Measurements from ENCODE around the gene ABHD8. TPM values are rescaled to one million over a fixed set of nuclear protein-coding genes. Genes with fewer than 3 reads are reported as not detected.

Gene ABHD8
- total and polyA plus RNA-seq, 2 experiments from 2014 or later = 5.5 to 16.5 TPM

GRCh38 chr19:17255150-17255621 lies 48.0 kb downstream of the ABHD8 start (continued):
- TF ChIP-seq, protein P1, sequence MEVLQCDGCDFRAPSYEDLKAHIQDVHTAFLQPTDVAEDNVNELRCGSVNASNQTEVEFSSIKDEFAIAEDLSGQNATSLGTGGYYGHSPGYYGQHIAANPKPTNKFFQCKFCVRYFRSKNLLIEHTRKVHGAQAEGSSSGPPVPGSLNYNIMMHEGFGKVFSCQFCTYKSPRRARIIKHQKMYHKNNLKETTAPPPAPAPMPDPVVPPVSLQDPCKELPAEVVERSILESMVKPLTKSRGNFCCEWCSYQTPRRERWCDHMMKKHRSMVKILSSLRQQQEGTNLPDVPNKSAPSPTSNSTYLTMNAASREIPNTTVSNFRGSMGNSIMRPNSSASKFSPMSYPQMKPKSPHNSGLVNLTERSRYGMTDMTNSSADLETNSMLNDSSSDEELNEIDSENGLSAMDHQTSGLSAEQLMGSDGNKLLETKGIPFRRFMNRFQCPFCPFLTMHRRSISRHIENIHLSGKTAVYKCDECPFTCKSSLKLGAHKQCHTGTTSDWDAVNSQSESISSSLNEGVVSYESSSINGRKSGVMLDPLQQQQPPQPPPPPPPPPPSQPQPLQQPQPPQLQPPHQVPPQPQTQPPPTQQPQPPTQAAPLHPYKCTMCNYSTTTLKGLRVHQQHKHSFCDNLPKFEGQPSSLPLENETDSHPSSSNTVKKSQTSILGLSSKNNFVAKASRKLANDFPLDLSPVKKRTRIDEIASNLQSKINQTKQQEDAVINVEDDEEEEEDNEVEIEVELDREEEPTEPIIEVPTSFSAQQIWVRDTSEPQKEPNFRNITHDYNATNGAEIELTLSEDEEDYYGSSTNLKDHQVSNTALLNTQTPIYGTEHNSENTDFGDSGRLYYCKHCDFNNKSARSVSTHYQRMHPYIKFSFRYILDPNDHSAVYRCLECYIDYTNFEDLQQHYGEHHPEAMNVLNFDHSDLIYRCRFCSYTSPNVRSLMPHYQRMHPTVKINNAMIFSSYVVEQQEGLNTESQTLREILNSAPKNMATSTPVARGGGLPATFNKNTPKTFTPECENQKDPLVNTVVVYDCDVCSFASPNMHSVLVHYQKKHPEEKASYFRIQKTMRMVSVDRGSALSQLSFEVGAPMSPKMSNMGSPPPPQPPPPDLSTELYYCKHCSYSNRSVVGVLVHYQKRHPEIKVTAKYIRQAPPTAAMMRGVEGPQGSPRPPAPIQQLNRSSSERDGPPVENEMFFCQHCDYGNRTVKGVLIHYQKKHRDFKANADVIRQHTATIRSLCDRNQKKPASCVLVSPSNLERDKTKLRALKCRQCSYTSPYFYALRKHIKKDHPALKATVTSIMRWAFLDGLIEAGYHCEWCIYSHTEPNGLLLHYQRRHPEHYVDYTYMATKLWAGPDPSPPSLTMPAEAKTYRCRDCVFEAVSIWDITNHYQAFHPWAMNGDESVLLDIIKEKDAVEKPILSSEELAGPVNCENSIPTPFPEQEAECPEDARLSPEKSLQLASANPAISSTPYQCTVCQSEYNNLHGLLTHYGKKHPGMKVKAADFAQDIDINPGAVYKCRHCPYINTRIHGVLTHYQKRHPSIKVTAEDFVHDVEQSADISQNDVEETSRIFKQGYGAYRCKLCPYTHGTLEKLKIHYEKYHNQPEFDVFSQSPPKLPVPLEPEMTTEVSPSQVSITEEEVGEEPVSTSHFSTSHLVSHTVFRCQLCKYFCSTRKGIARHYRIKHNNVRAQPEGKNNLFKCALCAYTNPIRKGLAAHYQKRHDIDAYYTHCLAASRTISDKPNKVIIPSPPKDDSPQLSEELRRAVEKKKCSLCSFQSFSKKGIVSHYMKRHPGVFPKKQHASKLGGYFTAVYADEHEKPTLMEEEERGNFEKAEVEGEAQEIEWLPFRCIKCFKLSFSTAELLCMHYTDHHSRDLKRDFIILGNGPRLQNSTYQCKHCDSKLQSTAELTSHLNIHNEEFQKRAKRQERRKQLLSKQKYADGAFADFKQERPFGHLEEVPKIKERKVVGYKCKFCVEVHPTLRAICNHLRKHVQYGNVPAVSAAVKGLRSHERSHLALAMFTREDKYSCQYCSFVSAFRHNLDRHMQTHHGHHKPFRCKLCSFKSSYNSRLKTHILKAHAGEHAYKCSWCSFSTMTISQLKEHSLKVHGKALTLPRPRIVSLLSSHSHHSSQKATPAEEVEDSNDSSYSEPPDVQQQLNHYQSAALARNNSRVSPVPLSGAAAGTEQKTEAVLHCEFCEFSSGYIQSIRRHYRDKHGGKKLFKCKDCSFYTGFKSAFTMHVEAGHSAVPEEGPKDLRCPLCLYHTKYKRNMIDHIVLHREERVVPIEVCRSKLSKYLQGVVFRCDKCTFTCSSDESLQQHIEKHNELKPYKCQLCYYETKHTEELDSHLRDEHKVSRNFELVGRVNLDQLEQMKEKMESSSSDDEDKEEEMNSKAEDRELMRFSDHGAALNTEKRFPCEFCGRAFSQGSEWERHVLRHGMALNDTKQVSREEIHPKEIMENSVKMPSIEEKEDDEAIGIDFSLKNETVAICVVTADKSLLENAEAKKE (CRISPR knock-in tag; IDR thresholded peaks at IDR 0.05) = no peak
- TF ChIP-seq JUNB (IDR thresholded peaks at IDR 0.05; ENCODE audit: unreplicated experiment) (no peak), STAT1 (IDR thresholded peaks at IDR 0.05; ENCODE audit: unreplicated experiment) (no peak), ZNF331 (CRISPR knock-in tag; IDR thresholded peaks at IDR 0.05; ENCODE audit: low read depth) (no peak), CREB1 (CRISPR knock-in tag; IDR thresholded peaks at IDR 0.05; ENCODE audit: low read depth) (no peak)

GRCh38 chr19:17254636-17255035 lies 48.6 kb downstream of the ABHD8 start:
- H3K27ac ChIP-seq (ENCODE audit: low read depth) = no peak overlapping the region
- Mint-ChIP-seq H3K4me1 (no peaks in the 10 kb centered on the region), H3K9me3 (peaks cover 11% of the 10 kb centered on the region; the same call in 2 of the 3 replicates), H3K4me3 (no peak overlapping the region), H3K36me3 (ENCODE audit: low read depth) (peaks cover 34% of the 10 kb centered on the region), H3K27ac (no peak overlapping the region), H3K27me3 (ENCODE audit: insufficient read depth, low read depth, poor library complexity) (peaks cover 13% of the 10 kb centered on the region)
- no peaks in the 10 kb centered on the region; the same call in 1 of the 2 replicates for H3F3A ChIP-seq (replicated peaks; ENCODE audit: low read depth)
- no peaks in the 10 kb centered on the region for H4K20me1 ChIP-seq (replicated peaks; ENCODE audit: insufficient read depth)
- H3K9me2 ChIP-seq (ENCODE audit: insufficient read depth) = no peaks in the 10 kb centered on the region
- no peaks in the 10 kb centered on the region for H3K27me3 ChIP-seq (ENCODE audit: insufficient read depth)
- H3K4me3 ChIP-seq = no peak overlapping the region
- H3K4me1 ChIP-seq (ENCODE audit: insufficient read depth) = no peaks in the 10 kb centered on the region
- H3K36me3 ChIP-seq (ENCODE audit: insufficient read depth) = no peaks in the 10 kb centered on the region; the same call in 1 of the 2 replicates
- H2AFZ ChIP-seq = no peak overlapping the region
- H3K79me2 ChIP-seq (replicated peaks; ENCODE audit: insufficient read depth) = no peaks in the 10 kb centered on the region
- ATAC-seq = no peak
- no peak overlapping the region for H3K4me2 ChIP-seq
- no peak for DNase-seq (ENCODE audit: low spot score)
- TF ChIP-seq POLR2AphosphoS5 (IDR thresholded peaks at IDR 0.05; ENCODE audit: low read depth) = no peak
- TF ChIP-seq, protein P2, sequence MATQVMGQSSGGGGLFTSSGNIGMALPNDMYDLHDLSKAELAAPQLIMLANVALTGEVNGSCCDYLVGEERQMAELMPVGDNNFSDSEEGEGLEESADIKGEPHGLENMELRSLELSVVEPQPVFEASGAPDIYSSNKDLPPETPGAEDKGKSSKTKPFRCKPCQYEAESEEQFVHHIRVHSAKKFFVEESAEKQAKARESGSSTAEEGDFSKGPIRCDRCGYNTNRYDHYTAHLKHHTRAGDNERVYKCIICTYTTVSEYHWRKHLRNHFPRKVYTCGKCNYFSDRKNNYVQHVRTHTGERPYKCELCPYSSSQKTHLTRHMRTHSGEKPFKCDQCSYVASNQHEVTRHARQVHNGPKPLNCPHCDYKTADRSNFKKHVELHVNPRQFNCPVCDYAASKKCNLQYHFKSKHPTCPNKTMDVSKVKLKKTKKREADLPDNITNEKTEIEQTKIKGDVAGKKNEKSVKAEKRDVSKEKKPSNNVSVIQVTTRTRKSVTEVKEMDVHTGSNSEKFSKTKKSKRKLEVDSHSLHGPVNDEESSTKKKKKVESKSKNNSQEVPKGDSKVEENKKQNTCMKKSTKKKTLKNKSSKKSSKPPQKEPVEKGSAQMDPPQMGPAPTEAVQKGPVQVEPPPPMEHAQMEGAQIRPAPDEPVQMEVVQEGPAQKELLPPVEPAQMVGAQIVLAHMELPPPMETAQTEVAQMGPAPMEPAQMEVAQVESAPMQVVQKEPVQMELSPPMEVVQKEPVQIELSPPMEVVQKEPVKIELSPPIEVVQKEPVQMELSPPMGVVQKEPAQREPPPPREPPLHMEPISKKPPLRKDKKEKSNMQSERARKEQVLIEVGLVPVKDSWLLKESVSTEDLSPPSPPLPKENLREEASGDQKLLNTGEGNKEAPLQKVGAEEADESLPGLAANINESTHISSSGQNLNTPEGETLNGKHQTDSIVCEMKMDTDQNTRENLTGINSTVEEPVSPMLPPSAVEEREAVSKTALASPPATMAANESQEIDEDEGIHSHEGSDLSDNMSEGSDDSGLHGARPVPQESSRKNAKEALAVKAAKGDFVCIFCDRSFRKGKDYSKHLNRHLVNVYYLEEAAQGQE (IDR thresholded peaks at IDR 0.05; ENCODE audit: unreplicated experiment) = no peak
- no peak for TF ChIP-seq CTCF (conservative IDR thresholded peaks at IDR 0.05; ENCODE audit: low read depth in 2 of 2)
- no peak for TF ChIP-seq EZH2phosphoT487 (IDR thresholded peaks at IDR 0.05; ENCODE audit: unreplicated experiment)
- TF ChIP-seq, protein P3, sequence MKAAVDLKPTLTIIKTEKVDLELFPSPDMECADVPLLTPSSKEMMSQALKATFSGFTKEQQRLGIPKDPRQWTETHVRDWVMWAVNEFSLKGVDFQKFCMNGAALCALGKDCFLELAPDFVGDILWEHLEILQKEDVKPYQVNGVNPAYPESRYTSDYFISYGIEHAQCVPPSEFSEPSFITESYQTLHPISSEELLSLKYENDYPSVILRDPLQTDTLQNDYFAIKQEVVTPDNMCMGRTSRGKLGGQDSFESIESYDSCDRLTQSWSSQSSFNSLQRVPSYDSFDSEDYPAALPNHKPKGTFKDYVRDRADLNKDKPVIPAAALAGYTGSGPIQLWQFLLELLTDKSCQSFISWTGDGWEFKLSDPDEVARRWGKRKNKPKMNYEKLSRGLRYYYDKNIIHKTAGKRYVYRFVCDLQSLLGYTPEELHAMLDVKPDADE (IDR thresholded peaks at IDR 0.05) = no peak
